LNCaP clone FGC (cell line): ENCODE measurements around the gene TNS1.

Experiments
- DNase-seq: peaks from one replicate; pipeline ENCODE4 v3.0.0-alpha.2; 2011; ENCODE audit warnings: low read depth
- H3K4me3 ChIP-seq: 2 replicates; pipeline ENCODE4 v1.5.1; 2011; ENCODE audit warnings: mild to moderate bottlenecking, low read depth, low read length, control low read depth
- CTCF ChIP-seq: IDR thresholded peaks from 2 replicates; pipeline ENCODE4 v1.5.1; 2012; ENCODE audit warnings: mild to moderate bottlenecking; ENCODE audit not compliant: control insufficient read depth, insufficient read depth; ENCODE audit errors: extremely low read depth

TNS1 gene

DNA sequence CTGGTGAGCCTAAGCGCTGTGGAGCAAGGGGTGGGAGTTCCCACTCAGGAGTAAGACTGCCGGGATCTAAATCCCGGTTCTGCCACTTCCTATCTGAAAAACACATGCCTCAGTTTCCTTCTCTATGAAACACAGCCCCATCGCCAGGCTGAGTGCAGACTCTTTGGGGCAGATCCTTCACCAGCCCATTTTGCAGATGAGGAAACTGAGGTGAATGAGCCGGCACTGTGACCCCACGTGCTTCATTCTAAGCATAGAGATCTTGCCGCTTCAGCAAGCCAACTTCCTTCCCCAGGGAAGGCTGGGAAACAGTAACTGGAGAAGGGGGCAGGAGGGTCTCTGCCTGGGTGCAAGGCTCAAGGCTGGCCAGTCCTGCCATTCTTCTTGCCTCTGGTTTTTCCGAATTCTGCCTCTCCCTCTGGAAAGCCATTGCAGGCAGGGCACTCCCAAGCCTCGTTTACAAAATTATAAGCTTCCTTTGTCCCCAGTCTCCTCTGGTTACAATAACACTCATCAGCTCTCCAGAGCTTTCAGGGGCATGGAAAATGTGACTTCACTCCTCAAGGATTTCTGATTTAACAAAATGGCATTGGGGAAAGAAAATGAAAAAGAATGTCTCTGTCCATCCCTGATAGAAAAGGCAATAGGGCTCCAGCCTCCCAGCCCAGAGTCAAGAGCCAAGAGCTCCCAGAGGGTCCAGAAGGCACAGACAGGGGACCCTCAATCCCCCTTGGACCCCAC is 249.2 kb downstream of the TNS1 start:
- no peak for DNase-seq
- TF ChIP-seq CTCF, result no peak
- no peak overlapping the region for H3K4me3 ChIP-seq

DNA sequence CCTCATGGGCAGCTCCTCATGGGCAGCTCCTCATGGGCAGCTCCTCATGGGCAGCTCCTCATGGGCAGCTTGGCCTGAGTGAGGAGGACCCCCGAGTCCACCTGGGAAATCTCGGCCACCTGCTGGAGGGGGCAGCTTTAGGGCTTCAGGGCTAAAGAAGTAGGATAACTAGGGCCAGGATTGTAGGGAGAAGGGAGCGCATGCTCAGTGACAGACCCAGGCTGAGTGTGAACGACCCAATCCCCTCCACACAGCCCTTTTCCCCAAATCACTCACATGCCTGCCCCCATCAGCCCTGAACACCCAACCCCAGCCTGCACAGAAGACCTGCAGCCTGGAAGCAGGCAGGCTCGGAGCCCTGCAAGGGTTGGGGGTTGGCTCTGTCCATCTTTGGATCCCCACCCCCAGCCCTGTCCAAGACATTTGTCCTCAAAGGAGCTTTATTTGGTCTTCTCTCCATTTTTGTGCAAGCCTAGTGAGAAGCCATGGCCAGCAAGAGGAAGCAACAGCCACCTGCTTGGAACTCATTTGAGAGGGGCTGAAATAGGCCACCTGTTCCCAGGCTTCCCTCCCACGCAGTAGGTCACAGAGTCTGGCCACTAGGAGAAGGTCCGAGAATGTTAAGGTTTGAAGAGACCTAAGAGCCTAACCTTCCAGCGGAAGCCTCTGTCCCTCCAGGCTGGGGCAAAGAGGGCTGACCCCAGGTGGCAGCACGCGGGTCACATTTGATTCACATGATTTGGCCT is 249.9 kb downstream of the TNS1 start:
- DNase-seq, result no peak
- TF ChIP-seq CTCF, result no peak
- no peak overlapping the region for H3K4me3 ChIP-seq

DNA sequence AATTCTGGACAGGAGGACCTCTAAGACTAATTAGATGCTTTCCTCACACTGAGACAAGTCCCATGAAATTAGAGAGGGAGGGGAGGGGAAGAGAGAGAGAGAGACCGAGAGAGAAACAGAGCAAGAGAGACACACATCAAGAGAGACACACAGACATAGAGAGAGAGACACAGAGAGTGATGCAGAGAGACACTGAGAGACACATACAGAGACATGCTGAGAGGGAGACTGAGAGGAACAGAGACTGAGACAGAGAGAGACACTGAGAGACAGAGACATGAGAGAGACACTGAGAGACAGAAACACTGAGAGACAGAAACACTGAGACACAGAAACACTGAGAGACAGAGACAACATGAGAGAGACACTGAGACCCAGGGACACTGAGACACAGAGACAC is 250.8 kb downstream of the TNS1 start:
- no peak overlapping the region for H3K4me3 ChIP-seq
- no peak for DNase-seq
- no peak for TF ChIP-seq CTCF

- DNase-seq, result no peak
- TF ChIP-seq CTCF, result no peak
- H3K4me3 ChIP-seq, result no peak overlapping the region
Observed at GRCh38 chr2:217751192-217751591, 251.6 kb downstream of the TNS1 start.
